Effector memory CD4-positive, alpha-beta T cell (primary cell): Measurements from ENCODE around the gene ATP8A1.

Experiments
- DNase-seq, 3 donors: peaks; one replicate each; pipeline ENCODE4 v3.0.0-alpha.2; 2020
- H3K27ac ChIP-seq: 2 replicates; pipeline ENCODE4 v1.7.0; 2013; ENCODE audit warnings: mild to moderate bottlenecking, low read length, moderate library complexity; ENCODE audit not compliant: insufficient read depth, poor library complexity, severe bottlenecking
- H3K27me3 ChIP-seq: replicated peaks from 2 replicates; pipeline ENCODE4 v1.7.0; 2013; ENCODE audit warnings: mild to moderate bottlenecking, low read length; ENCODE audit not compliant: insufficient read depth, control insufficient read depth, poor library complexity, severe bottlenecking
- H3K36me3 ChIP-seq: 2 replicates; pipeline ENCODE4 v1.7.0; 2013; ENCODE audit warnings: mild to moderate bottlenecking, low read length, moderate library complexity; ENCODE audit not compliant: control insufficient read depth, insufficient read depth
- H3K4me1 ChIP-seq: 2 replicates; pipeline ENCODE4 v1.7.0; 2013; ENCODE audit warnings: low read length, mild to moderate bottlenecking; ENCODE audit not compliant: control insufficient read depth, insufficient read depth, poor library complexity, severe bottlenecking
- H3K4me3 ChIP-seq: 2 replicates; pipeline ENCODE4 v1.7.0; 2013; ENCODE audit warnings: low read length, low read depth, mild to moderate bottlenecking; ENCODE audit not compliant: insufficient read depth, poor library complexity, severe bottlenecking
- H3K9me3 ChIP-seq: 2 replicates; pipeline ENCODE4 v1.7.0; 2013; ENCODE audit warnings: mild to moderate bottlenecking, low read length, moderate library complexity; ENCODE audit not compliant: control insufficient read depth

ATP8A1 gene

DNA sequence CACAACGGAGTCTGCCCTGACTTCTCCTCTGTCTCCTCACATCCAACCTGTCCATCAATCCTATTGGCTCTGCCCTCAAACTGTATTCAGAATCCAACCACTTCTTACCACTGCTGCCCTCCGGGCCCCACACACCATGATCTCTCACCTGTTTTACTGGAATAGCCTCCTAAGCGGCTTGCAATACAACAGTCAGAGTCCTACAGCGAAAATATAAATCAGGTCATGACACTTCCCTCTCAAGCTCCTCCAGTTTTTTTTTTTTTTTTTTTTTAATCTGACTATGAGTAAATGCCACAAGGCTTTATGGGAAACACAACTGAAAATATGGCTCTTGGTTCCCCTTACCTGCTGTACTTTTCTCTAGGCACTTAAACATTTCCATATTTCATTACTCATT lies 216.8 kb downstream of the ATP8A1 start:
- H3K36me3 ChIP-seq = peaks cover 3% of the 10 kb centered on the region

DNA sequence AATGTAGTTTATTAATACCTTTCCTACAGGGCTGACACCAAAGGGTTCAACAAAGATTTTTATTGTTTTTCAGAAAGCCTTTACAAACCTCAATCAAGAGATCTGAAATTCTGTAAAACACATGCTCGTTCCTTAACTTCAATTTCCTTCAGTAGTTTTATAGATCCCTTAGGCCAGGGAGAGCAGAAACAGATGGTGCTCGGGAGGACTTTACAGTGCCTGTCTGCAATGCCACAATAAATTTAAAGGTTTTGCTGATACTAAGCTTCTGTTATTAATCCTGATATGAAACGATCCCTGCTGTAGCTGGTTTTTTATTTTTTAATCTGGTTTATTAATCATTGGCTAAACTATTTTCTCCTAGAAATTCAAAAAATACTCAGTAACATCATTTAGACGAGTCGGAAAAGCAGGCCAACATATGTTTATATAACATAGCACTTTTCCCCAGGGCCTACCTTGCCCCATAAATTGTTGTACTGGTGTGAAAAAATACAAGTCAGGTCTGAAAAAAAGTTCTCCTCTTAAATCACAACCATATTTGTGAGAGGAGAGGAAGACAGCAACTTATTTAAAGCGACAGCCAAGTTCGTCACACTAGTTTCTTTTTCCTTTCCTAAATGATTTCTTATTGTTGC lies 219.9 kb downstream of the ATP8A1 start:
- Histone ChIP-seq H3K27ac (no peak overlapping the region), H3K4me3 (no peak overlapping the region), H3K4me1 (no peaks in the 10 kb centered on the region), H3K27me3 (no peaks in the 10 kb centered on the region), H3K36me3 (no peaks in the 10 kb centered on the region), H3K9me3 (no peaks in the 10 kb centered on the region)
- no peak for DNase-seq

More for the DNA sequence above, 216.8 kb downstream of the ATP8A1 start:
- H3K4me3 ChIP-seq = no peak overlapping the region
- no peaks in the 10 kb centered on the region for H3K4me1 ChIP-seq
- no peak for DNase-seq
- H3K27ac ChIP-seq = no peak overlapping the region
- H3K9me3 ChIP-seq = no peaks in the 10 kb centered on the region
- H3K27me3 ChIP-seq = no peaks in the 10 kb centered on the region

- Histone ChIP-seq H3K4me1 (no peaks in the 10 kb centered on the region), H3K27ac (no peak overlapping the region), H3K27me3 (no peaks in the 10 kb centered on the region), H3K9me3 (no peaks in the 10 kb centered on the region), H3K4me3 (no peak overlapping the region), H3K36me3 (peaks cover 6% of the 10 kb centered on the region)
- no peak for DNase-seq
Observed at GRCh38 chr4:42428036-42428435, 228.9 kb downstream of the ATP8A1 start.

GRCh38 chr4:42425146-42426065 lies 231.5 kb downstream of the ATP8A1 start:
- no peak for DNase-seq
- Histone ChIP-seq H3K4me3 (no peak overlapping the region), H3K9me3 (no peaks in the 10 kb centered on the region), H3K36me3 (peaks cover 17% of the 10 kb centered on the region), H3K27me3 (no peaks in the 10 kb centered on the region), H3K27ac (no peak overlapping the region), H3K4me1 (no peaks in the 10 kb centered on the region)

- H3K36me3 ChIP-seq = peaks cover 14% of the 10 kb centered on the region
- H3K27ac ChIP-seq = no peak overlapping the region
- H3K27me3 ChIP-seq = no peaks in the 10 kb centered on the region
- H3K4me1 ChIP-seq = no peaks in the 10 kb centered on the region
- no peak for DNase-seq
- H3K4me3 ChIP-seq = no peak overlapping the region
- no peaks in the 10 kb centered on the region for H3K9me3 ChIP-seq
Observed at GRCh38 chr4:42420140-42420539, 236.8 kb downstream of the ATP8A1 start.

- H3K27me3 ChIP-seq = no peaks in the 10 kb centered on the region
- H3K36me3 ChIP-seq = peaks cover 27% of the 10 kb centered on the region
- DNase-seq = no peak
- H3K9me3 ChIP-seq = no peaks in the 10 kb centered on the region
- no peak overlapping the region for H3K4me3 ChIP-seq
- no peaks in the 10 kb centered on the region for H3K4me1 ChIP-seq
- no peak overlapping the region for H3K27ac ChIP-seq
Observed at GRCh38 chr4:42417550-42417949, 239.4 kb downstream of the ATP8A1 start.

DNA sequence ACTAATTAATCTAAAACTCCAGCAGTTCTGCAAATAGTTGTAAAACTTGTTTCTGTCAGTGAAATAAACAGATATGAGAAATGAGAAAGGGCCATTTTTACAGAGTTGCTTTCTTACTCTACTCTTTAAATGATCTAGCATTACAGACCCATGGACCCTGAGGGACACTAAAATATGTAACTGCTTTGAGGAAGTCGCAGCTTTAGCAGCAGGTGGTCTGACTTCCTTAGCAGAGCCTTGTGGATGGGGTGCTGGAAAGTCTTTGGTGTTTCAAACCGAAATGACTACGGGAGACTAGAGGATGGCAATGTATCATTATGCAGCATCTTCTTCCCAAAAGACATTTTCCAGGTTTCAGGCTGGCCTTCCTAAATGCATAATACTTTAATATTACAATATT lies 240.9 kb downstream of the ATP8A1 start:
- peaks cover 22% of the 10 kb centered on the region for H3K36me3 ChIP-seq
- no peaks in the 10 kb centered on the region for H3K27me3 ChIP-seq
- no peak for DNase-seq
- no peaks in the 10 kb centered on the region for H3K9me3 ChIP-seq
- no peak overlapping the region for H3K27ac ChIP-seq
- H3K4me3 ChIP-seq = no peak overlapping the region
- H3K4me1 ChIP-seq = no peaks in the 10 kb centered on the region

DNA sequence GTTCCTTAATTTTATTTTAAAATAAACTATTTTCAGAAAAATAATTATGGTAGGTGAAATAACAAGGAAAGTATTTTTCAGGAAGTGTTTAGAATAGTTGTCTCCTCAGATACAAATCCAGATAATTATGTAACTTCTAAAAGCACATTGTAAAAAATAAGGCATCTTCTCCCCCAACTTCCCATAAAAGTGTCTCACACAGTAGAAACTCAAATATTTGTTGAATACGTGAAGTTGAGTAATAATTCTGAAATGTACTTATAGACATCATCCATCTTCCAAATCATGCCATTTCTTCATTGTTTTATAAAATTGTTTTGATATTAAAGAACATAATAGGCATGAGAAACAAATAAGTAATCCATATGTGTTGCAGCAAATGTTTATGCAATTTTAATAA lies 241.6 kb downstream of the ATP8A1 start:
- H3K9me3 ChIP-seq = no peaks in the 10 kb centered on the region
- H3K27me3 ChIP-seq = no peaks in the 10 kb centered on the region
- no peak overlapping the region for H3K4me3 ChIP-seq
- H3K4me1 ChIP-seq = no peaks in the 10 kb centered on the region
- peaks cover 26% of the 10 kb centered on the region for H3K36me3 ChIP-seq
- DNase-seq = no peak
- no peak overlapping the region for H3K27ac ChIP-seq

- H3K27me3 ChIP-seq = no peaks in the 10 kb centered on the region
- H3K9me3 ChIP-seq = no peaks in the 10 kb centered on the region
- H3K27ac ChIP-seq = no peak overlapping the region
- no peak overlapping the region for H3K4me3 ChIP-seq
- H3K36me3 ChIP-seq = peaks cover 26% of the 10 kb centered on the region
- DNase-seq = no peak
- no peaks in the 10 kb centered on the region for H3K4me1 ChIP-seq
Observed at GRCh38 chr4:42412251-42412650, 244.7 kb downstream of the ATP8A1 start.

DNA sequence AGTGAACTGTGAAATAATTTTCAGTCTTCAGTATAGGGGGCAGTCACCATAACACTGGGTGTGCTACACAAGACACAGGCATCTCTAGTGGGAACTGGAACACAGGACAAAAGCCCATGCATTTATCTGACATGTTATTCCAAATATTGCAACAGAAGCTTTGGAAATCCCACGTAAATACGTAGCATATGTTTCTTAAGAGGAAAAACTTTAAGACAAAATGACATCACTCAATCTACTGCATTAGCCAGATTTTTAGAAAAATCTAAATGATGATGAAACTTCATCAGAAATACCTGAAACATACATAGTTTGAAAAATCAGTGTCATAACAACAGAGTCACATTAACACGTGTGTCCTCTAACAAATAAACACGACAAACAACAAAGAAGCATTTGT lies 245.1 kb downstream of the ATP8A1 start:
- no peak overlapping the region for H3K27ac ChIP-seq
- H3K9me3 ChIP-seq = no peaks in the 10 kb centered on the region
- peaks cover 26% of the 10 kb centered on the region for H3K36me3 ChIP-seq
- no peak for DNase-seq
- H3K27me3 ChIP-seq = no peaks in the 10 kb centered on the region
- no peaks in the 10 kb centered on the region for H3K4me1 ChIP-seq
- no peak overlapping the region for H3K4me3 ChIP-seq
